HUDEP-2 (cell line): ENCODE measurements around the gene CMSS1.

Source experiments
- DNase-seq, 76 experiments: peaks; one replicate each; lab custom pipeline; 2025; ENCODE audit not compliant: unreplicated experiment in 76 of 76; lab: John Stamatoyannopoulos, UW

Gene CMSS1

GRCh38 chr3:99850608-99851007 lies 32.9 kb downstream of the CMSS1 start:
- DNase-seq, result no peak

GRCh38 chr3:99851955-99852354 lies 34.3 kb downstream of the CMSS1 start:
- no peak for DNase-seq

- DNase-seq, result peak in 14 of 76 experiments; percentile 4 to 39 (median 22)
These were observed 35.2 kb downstream of the CMSS1 start for GRCh38 chr3:99852851-99853250.

- DNase-seq, result no peak
These were observed 37.2 kb downstream of the CMSS1 start for GRCh38 chr3:99854756-99855298.

DNA sequence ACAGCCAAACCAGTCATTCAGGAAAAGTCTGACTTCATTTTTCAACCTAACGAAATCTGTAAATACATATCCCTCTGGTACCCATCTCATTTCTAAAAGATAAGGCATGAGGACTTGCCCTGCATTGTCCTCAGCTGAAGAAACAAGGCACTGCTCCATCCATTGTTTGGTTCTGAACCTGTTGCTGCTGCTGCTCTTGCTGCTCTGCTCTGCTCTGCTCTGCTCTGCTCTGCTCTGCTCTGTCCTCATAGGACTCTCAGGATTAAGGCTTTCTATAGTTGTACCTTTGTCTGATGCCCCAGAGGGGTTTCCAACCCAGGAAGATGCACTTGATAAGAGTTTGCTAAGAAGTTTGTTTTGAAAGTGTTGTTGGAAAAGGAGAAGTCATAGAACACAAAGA lies 38.2 kb downstream of the CMSS1 start:
- no peak for DNase-seq

- no peak for DNase-seq
These were observed 39.0 kb downstream of the CMSS1 start for GRCh38 chr3:99856437-99857220.

DNA sequence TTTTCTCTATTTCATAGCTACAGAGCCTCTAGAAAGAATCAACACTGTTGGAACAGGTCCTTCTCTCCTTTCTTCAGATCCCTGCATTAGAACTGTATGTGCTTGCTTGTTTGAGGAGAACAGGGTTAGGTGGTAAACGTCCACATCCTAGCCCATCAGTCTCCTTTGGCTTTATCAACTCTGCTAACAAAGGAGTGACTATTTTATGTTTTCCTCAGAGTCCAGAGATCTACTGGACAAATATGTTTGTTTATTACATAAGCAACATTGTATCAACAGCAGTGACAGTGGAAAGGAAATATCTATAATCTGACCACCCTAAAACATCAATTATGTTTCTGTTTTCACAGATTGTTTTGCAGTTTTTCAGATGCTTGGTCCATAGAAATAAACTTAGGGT lies 39.6 kb downstream of the CMSS1 start:
- DNase-seq, result no peak

DNA sequence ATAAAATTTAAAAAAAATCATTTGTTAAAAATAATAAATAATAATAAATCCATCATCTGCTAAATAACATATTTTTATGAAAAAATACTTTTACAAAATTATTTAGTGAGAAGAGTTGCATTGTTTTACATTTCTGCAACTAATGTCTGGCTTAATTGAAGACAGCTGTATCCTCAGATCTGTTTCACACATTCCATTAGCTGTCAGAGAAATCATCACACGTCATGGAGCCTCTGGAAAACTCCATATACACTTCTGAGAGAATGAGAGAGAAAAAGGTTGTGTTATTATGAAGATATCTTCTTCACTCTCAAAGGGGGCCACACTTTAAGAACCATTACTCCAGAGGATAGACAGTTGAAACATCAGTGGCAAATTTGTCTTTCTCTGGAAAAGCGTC lies 40.8 kb downstream of the CMSS1 start:
- DNase-seq, result no peak

DNA sequence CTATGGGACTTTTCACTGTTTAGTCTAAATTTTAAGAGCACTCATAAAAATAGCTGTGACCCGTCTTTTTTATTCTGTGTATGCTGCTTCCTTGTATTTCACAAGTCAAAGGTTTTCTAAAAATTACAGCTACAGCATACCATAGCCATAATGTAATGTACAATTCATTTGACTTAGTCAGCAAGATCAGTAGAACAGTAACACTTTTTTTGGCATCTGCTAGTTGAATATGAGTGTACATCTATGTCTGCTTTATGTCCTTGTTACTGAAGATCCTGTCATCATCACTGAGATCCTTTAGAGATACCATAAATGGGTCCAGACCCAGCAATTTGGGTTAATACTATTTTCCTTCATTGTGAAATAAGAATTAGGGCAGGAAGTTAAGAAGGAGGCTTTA lies 42.2 kb downstream of the CMSS1 start:
- no peak for DNase-seq

DNA sequence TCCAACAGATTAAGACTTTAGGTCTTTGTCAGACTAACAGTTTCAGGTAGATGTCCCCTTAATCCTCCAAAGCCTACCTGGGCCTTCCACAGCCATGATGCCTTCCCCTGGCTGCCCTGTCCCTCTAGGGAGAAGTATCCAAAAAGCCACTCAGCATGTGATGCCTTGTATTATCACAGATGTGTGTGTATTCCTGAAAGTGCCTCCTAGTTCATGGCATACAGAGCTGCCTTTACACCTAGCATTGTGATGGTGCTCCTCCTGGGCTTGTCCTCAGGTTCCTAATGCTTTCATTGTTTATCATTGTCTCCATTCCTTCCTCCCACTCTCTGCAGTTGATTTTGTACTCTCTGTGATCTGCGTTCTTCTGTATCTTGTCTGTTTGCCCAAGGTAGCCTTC lies 43.6 kb downstream of the CMSS1 start:
- DNase-seq, result no peak

DNA sequence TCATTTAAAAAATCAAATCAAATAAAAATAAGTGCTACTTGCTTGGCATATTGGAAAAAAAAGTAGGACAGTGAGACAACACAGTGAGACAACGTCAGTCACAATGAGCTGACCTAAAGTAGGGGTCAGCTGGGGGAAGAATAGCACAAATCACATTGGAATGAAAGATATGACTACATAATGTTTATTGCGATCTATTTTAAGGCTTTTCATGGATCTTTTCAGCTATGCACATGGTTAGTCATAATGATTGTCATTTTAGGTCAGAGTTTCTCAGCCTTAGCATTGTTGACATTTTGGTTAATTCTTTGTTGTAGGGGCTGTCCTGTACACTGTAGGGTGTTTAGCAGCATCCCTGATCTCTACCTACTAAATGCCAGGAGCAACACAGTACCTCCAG lies 44.5 kb downstream of the CMSS1 start:
- DNase-seq, result no peak

GRCh38 chr3:99863002-99863401 lies 45.3 kb downstream of the CMSS1 start:
- no peak for DNase-seq

DNA sequence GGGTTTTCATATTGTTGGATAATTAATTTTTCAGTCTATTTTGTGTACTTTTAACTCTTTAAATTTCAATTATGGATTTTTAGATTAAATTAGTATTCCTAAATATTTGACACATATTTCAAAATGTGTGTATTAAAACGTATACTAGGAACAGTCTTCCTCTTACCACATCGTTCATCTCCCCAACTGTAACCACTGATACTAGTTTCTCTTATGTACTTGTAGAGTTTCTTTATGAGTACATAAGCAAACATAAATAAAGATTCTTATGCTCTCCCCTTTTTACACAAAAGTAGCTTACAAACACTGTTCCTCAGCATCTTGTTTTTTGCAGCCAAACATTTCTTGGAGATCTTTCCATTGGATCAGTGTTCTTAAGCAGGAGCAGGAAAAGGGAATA lies 45.9 kb downstream of the CMSS1 start:
- DNase-seq, result no peak

DNA sequence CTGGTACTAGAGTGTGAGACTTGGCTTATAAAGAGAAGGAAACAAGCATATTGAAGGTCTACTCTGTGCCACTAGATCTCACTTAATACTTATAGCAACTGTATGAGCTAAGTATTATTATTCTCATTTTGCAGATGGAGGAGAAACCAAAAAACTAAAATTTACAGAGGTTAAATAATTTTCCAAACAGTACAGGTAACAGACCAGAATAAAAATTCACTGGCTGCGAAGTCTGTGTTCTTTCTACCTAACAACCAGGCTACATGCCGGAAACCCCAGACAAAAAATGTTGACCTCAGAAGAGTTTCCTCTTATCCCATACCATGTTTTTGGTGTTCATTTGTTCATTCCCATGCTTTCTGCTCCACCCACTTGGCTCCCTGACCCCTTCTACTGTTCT lies 46.6 kb downstream of the CMSS1 start:
- DNase-seq, result no peak

DNA sequence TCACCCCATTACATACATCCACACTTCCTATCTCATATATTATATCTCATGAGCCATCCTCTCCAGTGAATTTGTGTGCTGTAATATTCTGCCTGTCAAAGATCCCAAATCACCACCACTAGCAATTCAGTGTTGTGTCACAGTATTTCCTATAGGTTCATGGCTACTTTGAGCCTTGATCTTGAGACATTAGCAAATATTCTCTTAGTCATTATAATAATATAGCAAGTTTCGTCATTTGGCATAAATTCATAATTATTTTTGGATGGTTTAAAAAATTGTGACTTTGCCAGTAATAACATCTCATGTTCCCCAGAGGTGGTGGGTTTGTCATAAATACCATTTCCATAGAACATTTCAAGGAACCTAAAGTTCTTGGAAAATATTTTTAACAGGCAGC lies 47.7 kb downstream of the CMSS1 start:
- no peak for DNase-seq

GRCh38 chr3:99866261-99866761 lies 48.6 kb downstream of the CMSS1 start:
- DNase-seq, result no peak

- DNase-seq, result no peak
These were observed 50.1 kb downstream of the CMSS1 start for GRCh38 chr3:99867594-99868310.

DNA sequence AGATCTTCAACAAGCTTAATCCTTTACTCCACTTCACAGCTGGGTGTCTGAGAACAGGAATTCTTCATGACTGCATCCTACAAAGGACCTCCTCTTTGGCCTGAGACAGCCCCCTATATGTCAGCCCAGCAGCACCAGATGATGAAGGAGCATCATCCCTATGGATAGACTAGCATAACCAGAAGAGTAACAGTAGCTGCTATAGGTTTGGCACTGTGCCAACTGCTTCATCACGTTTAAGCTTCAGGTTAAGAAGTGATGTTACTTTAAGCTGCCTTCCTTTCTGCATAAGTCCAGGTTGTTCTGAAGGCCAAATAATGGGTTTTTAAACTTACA lies 50.6 kb downstream of the CMSS1 start:
- no peak for DNase-seq

DNA sequence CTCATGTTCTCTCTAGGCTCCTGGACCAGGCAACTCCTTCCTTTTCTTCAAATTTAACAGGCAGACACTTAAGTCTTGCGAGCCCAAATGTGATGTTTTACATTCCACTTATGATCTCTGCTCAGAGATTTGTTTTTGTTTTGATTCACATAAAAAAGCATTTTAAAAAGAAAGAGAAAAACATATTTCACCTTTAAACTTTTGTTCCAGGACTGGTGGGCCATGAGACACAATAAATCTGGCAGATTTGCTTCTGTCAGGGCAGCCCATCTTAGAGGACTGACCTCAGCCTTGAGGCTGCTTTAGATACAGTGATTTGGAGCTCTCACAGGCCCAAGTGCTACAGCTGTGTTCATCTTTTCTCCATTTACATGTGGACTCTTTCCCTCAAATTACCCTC lies 52.0 kb downstream of the CMSS1 start:
- no peak for DNase-seq

DNA sequence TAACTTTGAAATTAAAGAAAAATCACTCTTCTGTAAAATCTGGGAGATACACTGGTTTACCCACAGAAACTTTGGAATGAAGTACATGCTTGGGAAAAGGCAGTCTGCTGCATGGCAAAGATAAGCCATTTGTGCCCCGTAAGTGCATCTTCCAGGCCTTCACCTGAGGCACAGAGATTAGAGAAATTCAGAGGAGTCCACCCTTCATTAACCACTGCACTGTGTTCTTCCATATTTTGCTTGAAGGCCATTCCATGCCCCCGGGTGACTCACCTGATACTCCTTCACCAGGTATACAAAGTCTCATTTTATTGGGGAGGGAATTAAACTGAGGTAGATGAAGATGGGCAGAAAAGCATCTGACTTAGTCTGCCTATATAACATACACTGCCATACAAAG lies 53.0 kb downstream of the CMSS1 start:
- DNase-seq, result no peak

GRCh38 chr3:99871231-99872045 lies 53.8 kb downstream of the CMSS1 start:
- DNase-seq, result no peak
